Motor neuron (in vitro differentiated cells): Measurements from ENCODE around the gene THSD4. TPM values are rescaled to one million over a fixed set of nuclear protein-coding genes. Genes with fewer than 3 reads are reported as not detected.

Experiments
- ATAC-seq, 8 experiments: fragments of 200-7000 bp; cut with Tn5 transposase; replicated peaks in 6 of 8; 2 replicates each; pipeline ENCODE4 v1.8.0; 2021; ENCODE audit warnings: mild to moderate bottlenecking in 8 of 8, moderate library complexity in 8 of 8
- H3K27ac ChIP-seq, 2 donors: fragments of 250-450 bp; sonication (Bioruptor Pico); 2 replicates each; pipeline ENCODE4 v1.9.0; 2021; ENCODE audit warnings: antibody characterized with exemption in 2 of 2, mild to moderate bottlenecking in 2 of 2, moderate library complexity in 1 of 2
- H3K4me1 ChIP-seq, 2 donors: fragments of 250-450 bp; sonication (Bioruptor Pico); replicated peaks in 1 of 2; 2 replicates each; pipeline ENCODE4 v1.6.1; 2021; ENCODE audit warnings: antibody characterized with exemption in 2 of 2, mild to moderate bottlenecking in 2 of 2, moderate library complexity in 1 of 2
- H3K4me3 ChIP-seq, 5 donors: fragments of 250-450 bp; sonication (Bioruptor Pico); 2 replicates each; pipeline ENCODE4 v1.9.0; 2021; ENCODE audit warnings: antibody characterized with exemption in 5 of 5, mild to moderate bottlenecking in 5 of 5, moderate library complexity in 4 of 5
- WGBS, 10 experiments: fragments of 450-650 bp; shearing (Covaris generic); methylation state at CpG; one replicate each; pipeline ENCODE4 v1.0.0; 2022; 5-methylcytosine and 5-hydroxymethylcytosine counted together
- in situ Hi-C, 9 experiments: fragments of 400-800 bp; cut with MboI; loops; one replicate each; pipeline ENCODE4 v1.15.0; 2021; ENCODE audit warnings: low sequenced_read_pairs in 9 of 9, low pct_unique_long_range_greater_than_20kb in 2 of 9; ENCODE audit not compliant: unreplicated experiment in 9 of 9
- total RNA-seq, 8 experiments: library from RNA; unstranded; fragments of 300-600 nt; gene quantifications; 2 replicates each; pipeline versions ENCODE4 v1.2.3 to v1.2.4, GENCODE V29; 2022

The THSD4 gene
- total RNA-seq, 8 experiments from 2014 or later: 1.3 to 28.4 (median 6.7) TPM

DNA sequence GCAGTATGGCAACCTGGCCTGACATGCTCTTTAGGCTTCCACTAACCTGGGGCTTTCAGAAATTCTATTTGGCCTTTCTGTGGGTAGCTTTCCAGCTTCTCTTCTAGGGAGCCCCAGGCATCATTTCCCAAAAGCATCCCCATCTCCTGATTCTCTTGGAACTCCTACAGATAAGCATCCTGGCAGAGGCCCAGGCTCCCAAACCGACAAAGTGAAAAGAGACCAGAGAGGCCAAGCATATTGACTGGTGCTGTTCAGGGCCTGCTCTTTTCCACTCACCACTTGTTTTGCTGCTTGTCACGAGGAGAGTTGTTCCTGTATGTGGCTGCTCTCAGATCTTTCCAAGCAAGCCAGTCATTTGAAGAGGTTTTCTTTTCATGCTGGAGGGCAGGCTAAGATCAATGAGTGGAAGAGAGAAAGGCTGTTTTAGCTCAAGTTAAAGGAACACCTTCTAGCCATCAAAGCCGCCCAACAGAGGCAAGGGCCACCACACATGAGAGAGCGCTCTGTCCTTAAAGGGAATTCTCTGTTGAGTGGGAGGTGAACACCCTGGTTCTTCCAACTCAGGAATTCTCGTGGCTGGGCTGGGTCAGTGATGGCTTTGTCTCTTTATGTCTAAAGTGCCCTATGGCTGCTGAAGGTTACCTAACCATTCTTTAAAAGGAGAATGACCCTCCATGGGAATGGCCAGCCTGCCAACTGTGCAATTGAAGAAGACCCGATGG is 664.0 kb downstream of the THSD4 start:
- WGBS, 10 experiments: 60 to 100% (median 80%) methylated on average over 1 to 5 of the region's 6 CpGs; no CpG with 5 or more reads in 3 of the 10 experiments
- ATAC-seq: no peak
- no peak overlapping the region for H3K4me3 ChIP-seq
- H3K27ac ChIP-seq: no peak overlapping the region
- H3K4me1 ChIP-seq: peaks cover 4% of the 10 kb centered on the region in 2 donors
- in situ Hi-C loops: no loop called here

GRCh38 chr15:71780115-71780976 is 665.1 kb downstream of the THSD4 start:
- Histone ChIP-seq H3K27ac (no peak overlapping the region), H3K4me3 (no peak overlapping the region), H3K4me1 (peaks cover 4% of the 10 kb centered on the region in 2 donors)
- peak in 5 of 8 experiments; percentile 18 to 87 (median 40) for ATAC-seq
- in situ Hi-C loops: no loop called here
- 10 to 60% (median 30%) methylated on average over 5 to 13 of the region's 13 CpGs for WGBS, 10 experiments

DNA sequence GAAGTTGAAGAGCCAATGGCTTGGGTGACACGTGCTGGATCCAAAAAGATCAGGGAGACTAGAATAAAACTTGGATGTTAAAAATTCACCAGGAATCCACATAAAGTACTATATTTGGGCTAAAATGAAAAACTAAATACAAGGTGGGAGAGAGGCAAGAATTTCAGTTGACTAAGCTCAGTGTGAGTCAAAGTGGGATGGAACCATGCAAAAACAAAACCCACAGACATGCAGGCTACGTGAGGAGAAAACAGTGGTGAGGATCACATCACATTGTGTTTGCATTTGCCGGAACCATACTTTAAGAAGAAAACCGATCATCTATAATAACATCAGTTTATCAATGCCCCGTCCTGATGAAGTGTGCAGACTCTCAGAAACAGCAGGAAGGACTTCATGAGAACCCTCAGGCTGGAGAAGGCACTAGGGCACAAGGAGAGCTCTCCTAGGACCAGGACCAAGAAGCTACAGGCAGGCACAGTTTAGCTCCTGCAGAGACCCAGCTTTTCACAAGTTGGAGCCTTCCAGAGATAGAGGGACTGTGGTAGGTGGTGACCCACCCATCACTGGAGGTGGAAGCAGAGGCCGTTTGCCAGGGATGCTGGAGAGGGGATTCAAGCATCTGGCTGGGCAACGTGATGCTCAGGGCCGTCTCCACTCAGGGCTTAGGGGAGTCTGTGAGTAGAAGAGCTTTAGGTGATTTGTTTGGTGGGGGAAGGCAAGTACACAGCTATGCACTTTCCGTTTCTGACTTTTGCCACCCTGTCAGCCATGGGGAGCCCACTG is 666.1 kb downstream of the THSD4 start:
- in situ Hi-C loops: no loop called here
- Histone ChIP-seq H3K4me1 (peaks cover 4% of the 10 kb centered on the region in 2 donors), H3K4me3 (no peak overlapping the region), H3K27ac (no peak overlapping the region)
- 18 to 100% (median 88%) methylated on average over 1 to 8 of the region's 9 CpGs; no CpG with 5 or more reads in 1 of the 10 experiments for WGBS, 10 experiments
- no peak for ATAC-seq

DNA sequence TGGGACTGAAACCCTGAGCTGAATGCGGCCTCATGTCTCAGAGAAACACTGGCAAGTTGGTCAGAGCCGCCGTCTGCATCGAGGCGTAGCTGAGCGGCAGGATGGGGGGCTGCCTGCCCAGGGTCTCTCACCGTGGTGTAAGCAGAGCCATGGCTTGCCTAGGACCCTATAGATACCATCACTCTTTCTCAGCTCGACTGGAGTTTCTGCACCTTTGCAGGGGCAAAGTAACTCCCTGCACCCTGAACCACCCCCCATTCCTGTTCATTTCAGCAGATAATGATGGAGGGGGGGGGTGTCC is 666.6 kb downstream of the THSD4 start:
- WGBS, 10 experiments: 40 to 100% (median 81%) methylated on average over 1 to 7 of the region's 8 CpGs; no CpG with 5 or more reads in 4 of the 10 experiments
- in situ Hi-C loops: no loop called here
- Histone ChIP-seq H3K27ac (no peak overlapping the region), H3K4me3 (no peak overlapping the region), H3K4me1 (peaks cover 4% of the 10 kb centered on the region in 2 donors)
- peak in 1 of 8 experiments; percentile 10 for ATAC-seq

DNA sequence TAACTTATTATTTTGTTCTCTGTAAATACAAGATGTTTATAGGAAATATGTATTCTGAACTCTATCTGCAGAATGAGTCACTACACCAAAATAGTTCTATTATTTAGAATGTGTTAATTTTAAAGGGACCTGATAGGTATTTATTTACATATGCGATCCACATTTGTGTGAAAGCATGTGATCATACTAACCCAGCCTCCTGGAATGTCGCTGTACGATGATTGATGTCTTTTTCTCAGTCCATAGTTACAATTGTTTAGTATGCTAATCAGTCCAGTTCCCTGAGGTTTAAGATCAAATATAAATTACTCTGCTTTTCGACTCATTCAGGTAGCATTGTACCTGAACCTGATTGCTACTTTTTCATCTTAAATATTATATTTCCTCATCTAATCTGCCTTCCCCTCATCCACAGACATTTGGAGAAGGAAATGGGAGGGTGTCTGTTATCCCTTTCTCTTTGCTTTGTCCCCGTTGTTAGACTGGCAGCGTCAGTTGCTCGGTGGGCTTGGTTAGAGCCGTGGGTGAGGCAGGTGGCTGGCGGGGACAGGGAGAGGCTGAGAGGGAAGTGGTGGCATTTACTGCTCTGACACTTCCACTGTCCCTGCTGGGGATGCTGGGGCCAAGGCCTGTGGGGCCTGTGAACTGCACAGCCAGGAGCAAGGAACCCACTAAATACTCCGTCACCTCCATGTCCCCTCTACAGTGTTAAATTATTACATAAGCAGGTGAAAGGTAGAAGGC is 667.3 kb downstream of the THSD4 start:
- H3K4me3 ChIP-seq: no peak overlapping the region
- H3K27ac ChIP-seq: no peak overlapping the region
- in situ Hi-C loops: no loop called here
- H3K4me1 ChIP-seq: peaks cover 4% of the 10 kb centered on the region in 2 donors
- ATAC-seq: peak in 5 of 8 experiments; percentile 31 to 77 (median 61)
- 48 to 100% (median 74%) methylated on average over 1 to 7 of the region's 10 CpGs for WGBS, 10 experiments

- Histone ChIP-seq H3K27ac (no peak overlapping the region), H3K4me1 (peaks cover 4% of the 10 kb centered on the region in 2 donors), H3K4me3 (no peak overlapping the region)
- peak in 1 of 8 experiments; percentile 25 for ATAC-seq
- in situ Hi-C loops: no loop called here
- 20 to 100% (median 87%) methylated on average over 1 to 5 of the region's 6 CpGs; no CpG with 5 or more reads in 4 of the 10 experiments for WGBS, 10 experiments
These were observed 669.4 kb downstream of the THSD4 start for GRCh38 chr15:71784719-71785118.

DNA sequence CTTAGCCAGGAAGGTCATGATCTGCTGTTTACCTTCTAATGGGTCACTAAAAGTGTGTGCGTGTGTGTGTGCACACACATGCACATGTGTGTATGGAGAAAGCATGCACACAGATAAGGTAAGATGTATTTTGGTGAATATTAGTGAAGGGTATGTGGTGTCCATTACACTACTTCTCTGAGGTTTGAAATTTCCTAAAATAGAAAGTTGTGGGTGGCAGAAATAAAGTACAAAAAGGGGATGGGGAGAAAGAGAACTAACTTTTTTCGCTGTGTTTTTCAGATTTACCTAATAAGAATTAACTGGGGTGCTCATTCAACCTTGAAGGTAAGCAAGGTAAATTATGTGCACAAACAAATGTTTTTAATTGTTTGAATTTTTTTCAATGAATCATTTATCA is 670.7 kb downstream of the THSD4 start:
- no peak for ATAC-seq
- no peak overlapping the region for H3K27ac ChIP-seq
- H3K4me1 ChIP-seq: peaks cover 4% of the 10 kb centered on the region in 2 donors
- 13 to 93% (median 81%) methylated on average over 1 to 2 of the region's 2 CpGs; no CpG with 5 or more reads in 2 of the 10 experiments for WGBS, 10 experiments
- in situ Hi-C loops: no loop called here
- no peak overlapping the region for H3K4me3 ChIP-seq

GRCh38 chr15:71786673-71787072 is 671.4 kb downstream of the THSD4 start:
- 80 to 100% (median 96%) methylated on average over 1 to 4 of the region's 7 CpGs; no CpG with 5 or more reads in 4 of the 10 experiments for WGBS, 10 experiments
- no peak for ATAC-seq
- in situ Hi-C loops: no loop called here

DNA sequence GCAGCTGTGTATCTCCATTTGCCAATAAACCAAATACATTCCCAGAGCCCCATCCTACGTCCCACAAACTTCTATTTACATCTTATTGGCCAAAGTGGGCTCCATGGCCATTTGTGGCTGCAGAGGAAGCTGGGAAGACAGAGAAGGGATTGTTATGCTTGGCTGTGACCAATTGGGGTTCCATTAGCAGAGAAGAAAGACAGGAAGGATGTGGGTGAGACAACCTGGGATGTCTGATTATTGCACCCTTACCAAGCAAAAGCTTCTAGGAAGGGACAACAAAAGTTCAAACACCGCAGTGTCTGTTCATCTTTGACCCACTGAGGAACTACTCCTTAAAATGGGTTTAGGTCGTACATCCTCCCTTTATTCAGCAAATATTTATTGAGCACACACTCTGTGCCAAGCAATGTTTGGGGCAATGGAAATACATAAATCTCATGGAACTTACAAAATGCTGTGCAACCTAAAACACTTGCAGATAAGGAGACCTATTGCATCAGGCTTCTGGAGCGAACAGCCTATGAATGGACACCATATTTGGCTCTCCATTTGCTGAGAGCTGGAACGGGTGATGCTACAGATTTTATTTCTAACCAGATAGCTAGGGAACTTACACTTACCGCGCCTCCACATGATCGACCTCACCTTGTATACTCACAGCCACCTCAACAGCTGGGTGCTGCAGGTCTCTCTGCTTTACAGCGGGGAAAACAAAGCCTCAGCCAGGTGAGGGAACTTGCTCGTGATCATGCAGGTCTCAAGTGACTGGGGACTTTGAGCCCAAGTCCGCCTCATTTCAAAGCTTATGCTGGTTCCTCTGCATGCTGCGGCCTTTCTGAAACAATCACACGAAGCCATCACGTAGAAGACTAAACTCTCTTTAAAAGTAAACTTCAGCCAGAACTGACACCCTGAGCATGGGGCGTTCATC is 673.6 kb downstream of the THSD4 start:
- Histone ChIP-seq H3K4me3 (no peak overlapping the region), H3K4me1 (no peaks in the 10 kb centered on the region), H3K27ac (no peak overlapping the region)
- in situ Hi-C loops: no loop called here
- no peak for ATAC-seq
- WGBS, 10 experiments: 26 to 100% (median 80%) methylated on average over 2 to 11 of the region's 15 CpGs; no CpG with 5 or more reads in 1 of the 10 experiments

More at GRCh38 chr15:71786673-71787072, 671.4 kb downstream of the THSD4 start:
- no peak overlapping the region for H3K27ac ChIP-seq
- no peak overlapping the region for H3K4me3 ChIP-seq
- H3K4me1 ChIP-seq: peaks cover 4% of the 10 kb centered on the region in 2 donors

GRCh38 chr15:71789616-71790015 is 674.3 kb downstream of the THSD4 start:
- ATAC-seq: no peak
- WGBS, 10 experiments: 60 to 100% (median 84%) methylated on average over 1 to 4 of the region's 6 CpGs; no CpG with 5 or more reads in 4 of the 10 experiments
- H3K4me1 ChIP-seq: no peaks in the 10 kb centered on the region
- no peak overlapping the region for H3K4me3 ChIP-seq
- H3K27ac ChIP-seq: no peak overlapping the region
- in situ Hi-C loops: no loop called here

DNA sequence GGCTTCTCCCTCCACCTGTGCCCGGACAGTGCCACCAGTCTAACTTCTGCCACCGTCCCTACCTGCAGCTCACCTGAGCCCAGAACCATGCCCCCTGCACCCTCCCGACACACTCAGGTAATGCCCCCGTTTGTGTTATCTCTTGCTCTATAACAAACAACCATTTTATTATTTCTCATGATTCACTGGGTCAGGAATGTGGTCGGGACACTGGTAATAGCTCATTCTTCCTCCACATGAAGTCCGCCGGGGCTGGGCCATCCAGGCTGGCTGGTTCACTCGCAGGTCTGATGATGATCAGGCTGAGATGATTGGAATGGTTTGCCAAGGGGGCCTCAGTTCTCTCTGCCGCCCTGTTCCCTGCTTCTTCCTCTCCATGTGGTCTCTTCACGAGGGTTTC is 674.8 kb downstream of the THSD4 start:
- H3K27ac ChIP-seq: no peak overlapping the region
- H3K4me3 ChIP-seq: no peak overlapping the region
- in situ Hi-C loops: no loop called here
- WGBS, 10 experiments: 60 to 91% (median 82%) methylated on average over 4 to 7 of the region's 10 CpGs; no CpG with 5 or more reads in 5 of the 10 experiments
- H3K4me1 ChIP-seq: no peaks in the 10 kb centered on the region
- no peak for ATAC-seq
